IPS-20b (cell line): Measurements from ENCODE around the gene MICAL3.

Source experiments
- H3K27ac ChIP-seq: one replicate; pipeline ENCODE4 v1.5.1; 2013; ENCODE audit warnings: low read length
- H3K27me3 ChIP-seq: 2 replicates; pipeline ENCODE4 v1.6.1; 2013; ENCODE audit warnings: mild to moderate bottlenecking, low read length, inconsistent platforms; ENCODE audit not compliant: insufficient read depth
- H3K36me3 ChIP-seq: 2 replicates; pipeline ENCODE4 v1.6.1; 2013; ENCODE audit warnings: low read depth, mild to moderate bottlenecking, inconsistent platforms, low read length, moderate library complexity; ENCODE audit not compliant: insufficient read depth
- H3K4me1 ChIP-seq: 2 replicates; pipeline ENCODE4 v1.6.1; 2013; ENCODE audit warnings: mild to moderate bottlenecking, control low read depth, inconsistent platforms, low read length, moderate library complexity; ENCODE audit not compliant: insufficient read depth
- H3K4me3 ChIP-seq: 2 replicates; pipeline ENCODE4 v1.5.1; 2013; ENCODE audit warnings: mild to moderate bottlenecking, low read length, inconsistent platforms
- H3K9ac ChIP-seq: 2 replicates; pipeline ENCODE4 v1.6.1; 2013; ENCODE audit warnings: low read depth, mild to moderate bottlenecking, inconsistent platforms, low read length, moderate library complexity
- H3K9me3 ChIP-seq: 2 replicates; pipeline ENCODE4 v1.6.1; 2013; ENCODE audit warnings: mild to moderate bottlenecking, low read depth, low read length, inconsistent platforms; ENCODE audit not compliant: insufficient read depth

The MICAL3 gene

DNA sequence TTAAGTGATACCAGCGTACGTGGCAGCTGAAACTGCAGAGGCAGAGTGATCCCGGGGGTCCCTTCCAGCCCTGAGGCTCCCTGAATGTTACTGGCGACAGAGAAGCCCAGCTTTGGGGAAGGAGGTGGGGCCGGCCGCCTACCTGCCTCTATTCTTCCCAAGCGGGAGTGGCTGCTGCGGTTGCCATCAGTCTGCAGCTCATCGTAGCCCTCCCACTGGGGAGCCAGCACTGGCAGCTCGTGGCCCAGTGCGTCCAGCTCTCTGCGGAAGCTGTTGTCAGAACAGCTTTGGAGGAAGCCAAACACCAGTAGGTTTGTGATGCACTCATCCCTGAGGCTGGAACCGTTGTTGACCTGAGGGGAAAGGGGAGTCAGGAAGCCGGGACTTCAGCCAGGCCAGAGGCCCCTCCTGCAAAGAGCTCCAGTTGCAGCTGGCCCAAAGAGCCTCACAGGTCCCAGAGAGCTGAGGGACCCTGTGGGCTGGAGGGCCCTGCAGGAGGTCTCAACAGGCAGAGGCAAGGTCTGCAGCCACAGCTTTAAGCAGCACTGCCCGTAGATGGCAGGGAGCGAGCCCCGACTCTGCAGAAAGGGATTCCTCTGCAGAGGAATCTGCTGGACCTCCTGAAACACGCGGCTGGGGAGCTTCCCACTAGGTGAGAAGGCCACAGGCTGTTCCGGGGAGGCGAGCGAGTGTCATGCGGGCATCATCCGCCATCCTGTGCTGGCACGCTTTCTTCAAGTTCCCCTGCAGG is 280.5 kb downstream of the MICAL3 start:
- Histone ChIP-seq H3K4me1 (no peaks in the 10 kb centered on the region), H3K4me3 (no peak overlapping the region), H3K27me3 (no peaks in the 10 kb centered on the region), H3K36me3 (peaks cover 3% of the 10 kb centered on the region; the same call in 1 of the 2 replicates), H3K9me3 (no peaks in the 10 kb centered on the region), H3K9ac (peak overlapping the region; percentile 15; the same call in 1 of the 2 replicates), H3K27ac (no peak overlapping the region)

DNA sequence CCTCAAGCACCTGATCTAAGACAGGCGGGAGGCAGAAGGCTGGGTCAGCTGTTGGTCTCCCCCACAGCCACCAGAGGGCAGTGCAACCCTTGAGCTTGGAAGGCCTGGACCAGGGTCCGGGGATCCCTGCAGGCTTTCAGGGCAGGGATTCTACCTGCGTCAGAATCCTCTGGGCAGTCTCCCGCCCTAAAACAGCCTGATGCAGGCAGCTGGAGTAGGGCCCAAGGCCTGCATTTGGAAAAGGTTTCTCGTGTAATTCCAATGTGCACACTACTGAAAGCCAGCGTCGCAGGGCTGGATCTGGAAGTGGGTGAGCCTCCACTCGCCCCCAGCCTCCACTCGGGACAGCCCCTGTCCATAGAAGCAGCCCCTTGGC is 281.8 kb downstream of the MICAL3 start:
- H3K4me1 ChIP-seq = no peaks in the 10 kb centered on the region
- no peak overlapping the region for H3K9ac ChIP-seq
- no peak overlapping the region for H3K4me3 ChIP-seq
- no peaks in the 10 kb centered on the region for H3K9me3 ChIP-seq
- no peaks in the 10 kb centered on the region for H3K27me3 ChIP-seq
- no peak overlapping the region for H3K27ac ChIP-seq
- peaks cover 15% of the 10 kb centered on the region; the same call in 1 of the 2 replicates for H3K36me3 ChIP-seq

DNA sequence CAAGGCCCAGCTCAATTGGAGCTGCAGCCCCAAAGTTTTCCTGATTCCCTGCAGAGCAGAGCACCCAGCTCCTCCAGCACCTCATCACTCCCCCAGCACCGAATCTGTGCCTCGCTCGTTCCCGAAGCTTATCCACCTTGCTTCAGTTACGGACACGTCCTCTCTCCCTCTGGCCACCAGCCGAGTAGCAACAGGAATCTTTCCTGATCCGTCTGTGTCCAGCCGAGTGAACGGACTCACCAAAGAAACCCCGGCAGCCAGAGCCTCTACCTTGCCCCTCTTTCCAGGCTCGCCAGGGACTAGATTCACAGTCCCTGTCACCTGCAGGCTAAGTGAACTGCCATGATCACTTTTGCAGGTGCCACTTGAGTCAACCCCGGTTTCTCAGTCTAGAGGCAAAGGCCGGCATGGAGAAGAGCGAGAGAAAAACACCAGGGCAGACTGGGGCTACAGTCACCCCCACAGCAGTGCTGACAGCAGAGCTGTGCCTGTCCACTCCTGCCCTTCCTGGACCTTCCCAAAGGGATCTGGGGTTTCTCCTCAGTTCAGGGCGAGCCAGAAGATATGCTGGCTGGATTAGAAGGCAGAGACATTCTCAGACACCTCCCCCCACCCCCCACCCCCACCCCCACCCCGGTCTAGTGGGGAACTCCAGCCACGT is 282.4 kb downstream of the MICAL3 start:
- H3K4me3 ChIP-seq = no peak overlapping the region
- no peak overlapping the region for H3K9ac ChIP-seq
- H3K27ac ChIP-seq = no peak overlapping the region
- H3K9me3 ChIP-seq = no peaks in the 10 kb centered on the region
- H3K27me3 ChIP-seq = no peaks in the 10 kb centered on the region
- no peaks in the 10 kb centered on the region for H3K4me1 ChIP-seq
- peaks cover 20% of the 10 kb centered on the region; the same call in 1 of the 2 replicates for H3K36me3 ChIP-seq

DNA sequence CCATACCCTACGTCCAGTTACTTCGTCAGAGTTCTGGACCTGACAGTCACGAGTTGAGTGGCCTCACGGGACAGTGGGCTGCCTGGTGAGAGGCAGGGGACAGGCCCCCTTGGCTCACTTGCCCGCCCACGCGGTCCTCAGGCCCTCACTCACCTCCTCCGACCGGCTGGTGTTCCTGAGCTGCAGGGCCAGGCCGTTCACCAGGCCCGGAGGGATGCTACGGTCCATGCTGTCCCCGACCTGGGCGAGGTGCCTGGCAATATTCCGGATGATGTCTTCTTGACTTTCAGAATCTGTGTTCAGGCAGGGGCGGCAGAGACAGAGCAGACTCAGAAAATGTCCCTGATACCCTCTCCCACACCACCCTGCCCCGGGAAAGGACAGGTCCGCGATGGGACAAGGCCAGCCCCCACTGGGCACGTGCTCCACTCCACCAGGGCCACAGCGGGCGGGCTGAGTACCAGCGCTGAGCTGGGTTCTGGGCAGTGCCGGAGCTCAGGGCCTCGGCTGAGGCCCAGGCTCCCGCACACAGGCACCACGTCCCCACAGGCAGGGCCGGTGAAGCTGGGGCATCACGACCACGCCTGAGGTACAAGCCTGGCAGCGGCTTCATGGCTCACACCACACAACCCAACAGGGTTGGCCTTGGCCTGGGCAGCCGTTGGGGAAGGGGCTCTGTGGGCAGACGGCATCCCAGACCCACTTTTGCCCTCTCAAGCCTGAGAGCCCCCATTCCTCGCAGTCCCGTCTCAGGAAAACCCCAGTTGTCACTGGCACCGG is 285.0 kb downstream of the MICAL3 start:
- H3K27me3 ChIP-seq = no peaks in the 10 kb centered on the region
- no peak overlapping the region for H3K4me3 ChIP-seq
- no peak overlapping the region for H3K9ac ChIP-seq
- peaks cover 37% of the 10 kb centered on the region; the same call in 1 of the 2 replicates for H3K36me3 ChIP-seq
- H3K4me1 ChIP-seq = no peaks in the 10 kb centered on the region
- no peak overlapping the region for H3K27ac ChIP-seq
- no peaks in the 10 kb centered on the region for H3K9me3 ChIP-seq

DNA sequence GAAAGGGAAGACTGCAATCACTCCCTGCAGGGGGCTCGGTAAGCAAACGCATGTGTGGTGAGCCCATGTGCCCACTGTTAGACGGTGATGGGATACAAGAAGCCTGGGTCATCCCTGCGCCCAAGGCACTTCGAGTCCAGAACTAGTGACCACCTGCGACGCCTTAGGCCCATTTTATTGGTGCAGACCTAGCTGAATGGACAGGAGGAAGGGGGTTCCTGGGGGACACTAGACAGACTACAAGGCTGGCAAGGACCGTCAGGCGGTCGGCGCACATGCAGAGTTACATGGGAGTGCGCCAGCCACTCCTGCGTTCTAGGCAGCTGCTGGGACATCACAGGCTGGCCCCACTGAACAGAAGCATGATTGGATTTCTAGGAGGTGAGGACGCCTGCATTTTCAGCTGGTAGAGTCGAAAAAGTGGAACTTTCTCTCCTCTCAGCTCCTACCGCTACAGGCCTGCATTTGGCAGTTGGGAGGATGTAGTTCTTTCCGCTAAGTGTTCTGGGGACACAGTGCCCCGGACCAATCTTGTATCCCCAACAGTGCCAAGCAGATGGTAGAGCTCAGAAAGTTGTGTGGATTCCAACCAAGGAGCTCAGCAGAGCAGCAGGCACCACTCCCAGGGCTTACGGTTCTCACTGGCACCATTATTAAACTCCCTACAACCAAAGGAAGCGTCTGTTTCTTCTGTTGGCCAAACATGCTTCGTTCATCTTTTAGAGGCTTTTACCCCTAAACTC is 285.8 kb downstream of the MICAL3 start:
- Histone ChIP-seq H3K27ac (no peak overlapping the region), H3K9me3 (no peaks in the 10 kb centered on the region), H3K4me1 (no peaks in the 10 kb centered on the region), H3K36me3 (peaks cover 45% of the 10 kb centered on the region; the same call in 1 of the 2 replicates), H3K9ac (no peak overlapping the region), H3K4me3 (no peak overlapping the region), H3K27me3 (no peaks in the 10 kb centered on the region)
